ACC112 (cell line): ENCODE data around the gene IAH1.
"Not testable (repeated sequence)": the region's sequence is repeated elsewhere in the genome, so short reads cannot be mapped to it uniquely, and the experiment has no call there.

Source experiments
- H2AFZ ChIP-seq: fragments of 200-600 bp; sonication (generic); one replicate; pipeline ENCODE4 v1.6.0; 2017; ENCODE audit warnings: antibody characterized with exemption, low read length; ENCODE audit not compliant: unreplicated experiment
- H3K27ac ChIP-seq: fragments of 200-600 bp; sonication (generic); 2 replicates; pipeline ENCODE4 v1.5.1; 2014; ENCODE audit warnings: low read depth, mild to moderate bottlenecking, antibody characterized with exemption, low read length, moderate library complexity
- H3K27me3 ChIP-seq: fragments of 200-600 bp; sonication (generic); 2 replicates; pipeline ENCODE4 v1.6.1; 2014; ENCODE audit warnings: mild to moderate bottlenecking, antibody characterized with exemption, low read length, moderate library complexity, mixed read lengths; ENCODE audit not compliant: insufficient read depth
- H3K36me3 ChIP-seq: fragments of 200-600 bp; sonication (generic); 2 replicates; pipeline ENCODE4 v1.6.1; 2016; ENCODE audit warnings: mild to moderate bottlenecking, antibody characterized with exemption, low read length, moderate library complexity, mixed read lengths; ENCODE audit not compliant: insufficient read depth
- H3K4me1 ChIP-seq: fragments of 200-600 bp; sonication (generic); one replicate; pipeline ENCODE4 v1.6.1; 2016; ENCODE audit warnings: low read length, mixed read lengths; ENCODE audit not compliant: insufficient read depth, unreplicated experiment, control insufficient read depth
- H3K4me3 ChIP-seq: fragments of 200-600 bp; sonication (generic); 2 replicates; pipeline ENCODE4 v1.5.1; 2014; ENCODE audit warnings: mild to moderate bottlenecking, low read depth, low read length
- H3K79me2 ChIP-seq: fragments of 200-600 bp; sonication (generic); one replicate; pipeline ENCODE4 v1.6.0; 2016; ENCODE audit warnings: low read length; ENCODE audit not compliant: control insufficient read depth, unreplicated experiment, insufficient read depth

IAH1 gene

DNA sequence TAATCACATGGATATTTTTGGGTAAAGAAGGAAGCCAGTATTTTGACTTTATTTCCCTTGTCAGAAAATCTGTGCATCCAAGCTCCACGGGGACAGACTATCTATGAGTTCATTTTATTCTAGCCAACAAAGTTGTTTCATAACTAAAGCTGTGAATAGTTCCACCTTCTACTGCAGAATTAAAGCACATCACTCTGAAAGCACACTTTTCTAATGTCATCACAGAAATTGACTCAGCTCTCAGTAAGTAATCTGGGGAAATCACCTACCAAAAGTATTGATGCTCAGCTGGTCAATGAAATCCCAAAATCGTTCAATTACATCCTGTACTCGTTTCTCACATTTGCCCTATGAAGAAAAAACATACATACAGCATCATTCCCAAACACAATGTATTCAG lies 19.1 kb downstream of the IAH1 start:
- Histone ChIP-seq H3K79me2 (no peaks in the 10 kb centered on the region), H3K27ac (no peak overlapping the region), H3K36me3 (peaks cover 50% of the 10 kb centered on the region), H2AFZ (no peak overlapping the region), H3K4me1 (peaks cover 9% of the 10 kb centered on the region), H3K4me3 (no peak overlapping the region), H3K27me3 (no peaks in the 10 kb centered on the region)

- Histone ChIP-seq H3K36me3 (peaks cover 48% of the 10 kb centered on the region), H3K27ac (no peak overlapping the region), H3K27me3 (no peaks in the 10 kb centered on the region)
These were observed 19.7 kb downstream of the IAH1 start for GRCh38 chr2:9494081-9494480.

DNA sequence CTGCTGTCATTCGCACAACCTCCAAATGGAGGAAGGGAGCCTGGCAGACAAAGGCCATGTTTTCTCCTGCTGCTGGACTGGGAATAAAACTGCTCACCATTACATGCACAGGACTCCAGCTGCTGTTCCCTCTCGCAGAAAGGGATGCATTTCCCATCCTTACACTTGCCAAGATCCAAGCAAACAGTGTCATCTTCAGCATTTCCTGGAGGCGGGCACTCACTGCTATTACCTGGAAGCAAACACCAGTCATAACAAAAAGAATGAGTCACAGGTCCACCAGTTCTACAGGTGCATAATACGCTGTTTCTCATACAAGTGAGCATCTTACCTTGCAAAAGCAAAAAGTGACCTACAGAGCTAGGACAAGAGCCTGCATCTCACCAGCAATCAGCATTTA lies 22.7 kb downstream of the IAH1 start:
- H3K79me2 ChIP-seq = no peaks in the 10 kb centered on the region
- peaks cover 41% of the 10 kb centered on the region for H3K36me3 ChIP-seq
- no peak overlapping the region for H2AFZ ChIP-seq
- H3K4me1 ChIP-seq = no peaks in the 10 kb centered on the region
- H3K27ac ChIP-seq = no peak overlapping the region
- no peak overlapping the region for H3K4me3 ChIP-seq
- H3K27me3 ChIP-seq = no peaks in the 10 kb centered on the region

More at GRCh38 chr2:9494081-9494480, 19.7 kb downstream of the IAH1 start:
- Histone ChIP-seq H3K4me3 (no peak overlapping the region), H3K4me1 (peaks cover 3% of the 10 kb centered on the region), H3K79me2 (no peaks in the 10 kb centered on the region), H2AFZ (no peak overlapping the region)

DNA sequence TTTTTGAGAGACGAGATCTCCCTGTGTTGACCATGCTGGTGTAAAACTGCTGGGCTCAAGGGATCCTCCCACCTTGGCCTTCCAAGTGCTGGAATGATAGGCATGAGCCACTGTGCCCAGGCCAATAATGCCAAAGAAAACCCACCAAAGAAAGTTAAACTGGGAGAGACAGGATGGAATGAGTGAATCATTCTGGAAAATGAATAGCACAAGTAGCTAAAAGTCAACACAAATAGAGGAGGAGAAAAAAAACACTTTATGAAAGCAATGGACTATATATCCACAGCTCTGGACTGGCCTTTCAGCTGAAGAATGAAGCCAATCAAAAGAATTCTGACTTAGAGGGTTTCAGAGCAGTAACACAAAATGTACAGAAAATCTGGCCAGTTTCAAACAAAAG lies 23.9 kb downstream of the IAH1 start:
- no peak overlapping the region for H3K27ac ChIP-seq
- no peak overlapping the region for H3K4me3 ChIP-seq

GRCh38 chr2:9508931-9509330 lies 34.6 kb downstream of the IAH1 start:
- Histone ChIP-seq H2AFZ (no peak overlapping the region), H3K27me3 (no peaks in the 10 kb centered on the region), H3K4me1 (no peaks in the 10 kb centered on the region), H3K36me3 (peaks cover 16% of the 10 kb centered on the region), H3K4me3 (no peak overlapping the region), H3K79me2 (no peaks in the 10 kb centered on the region), H3K27ac (no peak overlapping the region)

More for the DNA sequence above, 23.9 kb downstream of the IAH1 start:
- H3K27me3 ChIP-seq = no peaks in the 10 kb centered on the region
- H2AFZ ChIP-seq = no peak overlapping the region
- peaks cover 2% of the 10 kb centered on the region for H3K79me2 ChIP-seq
- H3K36me3 ChIP-seq = peaks cover 37% of the 10 kb centered on the region
- no peaks in the 10 kb centered on the region for H3K4me1 ChIP-seq

DNA sequence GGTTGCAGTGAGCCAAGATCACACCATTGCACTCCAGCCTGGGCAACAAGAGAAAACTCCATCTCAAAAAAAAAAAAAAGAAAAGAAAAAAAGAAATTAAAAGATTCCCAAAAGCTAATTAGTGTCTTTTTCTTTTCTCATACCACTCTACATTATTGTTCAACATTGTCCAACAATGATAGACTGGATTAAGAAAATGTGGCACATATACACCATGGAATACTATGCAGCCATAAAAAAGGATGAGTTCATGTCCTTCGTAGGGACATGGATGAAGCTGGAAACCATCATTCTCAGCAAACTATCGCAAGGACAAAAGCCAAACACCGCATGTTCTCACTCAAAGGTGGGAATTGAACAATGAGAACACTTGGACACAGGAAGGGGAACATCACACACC lies 39.6 kb downstream of the IAH1 start:
- H3K4me3 ChIP-seq, H3K4me1 ChIP-seq, H2AFZ ChIP-seq, H3K27ac ChIP-seq, H3K27me3 ChIP-seq, H3K79me2 ChIP-seq: not testable (repeated sequence)
- H3K36me3 ChIP-seq = peaks cover 17% of the 10 kb centered on the region

- Histone ChIP-seq H3K27ac (no peak overlapping the region), H3K4me1 (peaks cover 5% of the 10 kb centered on the region), H3K79me2 (no peaks in the 10 kb centered on the region), H2AFZ (no peak overlapping the region), H3K27me3 (no peaks in the 10 kb centered on the region), H3K36me3 (peaks cover 28% of the 10 kb centered on the region), H3K4me3 (no peak overlapping the region)
These were observed 42.9 kb downstream of the IAH1 start for GRCh38 chr2:9517118-9517782.

DNA sequence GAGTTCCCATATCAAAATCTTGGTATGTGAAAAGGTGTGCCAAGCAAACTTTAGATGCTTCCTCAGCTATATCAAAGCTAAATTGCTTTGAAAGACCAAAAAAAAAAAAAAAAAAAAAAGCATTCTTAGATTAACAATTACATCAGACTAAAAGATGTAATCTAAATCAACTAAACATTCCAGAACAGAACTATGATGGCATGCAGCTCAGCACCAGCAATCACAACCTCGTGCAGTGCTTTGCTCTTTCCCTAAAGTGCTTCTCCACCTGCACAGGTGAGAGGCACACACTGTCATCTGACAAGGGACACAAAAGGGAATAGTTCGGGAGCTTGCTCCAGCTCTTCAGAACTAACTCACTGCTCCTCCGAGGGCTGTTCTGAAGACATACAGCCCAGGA lies 43.8 kb downstream of the IAH1 start:
- H3K27me3 ChIP-seq = no peaks in the 10 kb centered on the region
- peaks cover 27% of the 10 kb centered on the region; the same call in 1 of the 2 replicates for H3K36me3 ChIP-seq
- no peaks in the 10 kb centered on the region for H3K79me2 ChIP-seq
- no peak overlapping the region for H3K27ac ChIP-seq
- no peak overlapping the region for H3K4me3 ChIP-seq
- H2AFZ ChIP-seq = no peak overlapping the region
- H3K4me1 ChIP-seq = peaks cover 5% of the 10 kb centered on the region

- H3K36me3 ChIP-seq = peaks cover 23% of the 10 kb centered on the region; the same call in 1 of the 2 replicates
- H2AFZ ChIP-seq = no peak overlapping the region
- no peaks in the 10 kb centered on the region for H3K27me3 ChIP-seq
- H3K4me3 ChIP-seq = no peak overlapping the region
- peaks cover 5% of the 10 kb centered on the region for H3K4me1 ChIP-seq
- H3K27ac ChIP-seq = no peak overlapping the region
- no peaks in the 10 kb centered on the region for H3K79me2 ChIP-seq
These were observed 44.4 kb downstream of the IAH1 start for GRCh38 chr2:9518780-9519179.

- peaks cover 23% of the 10 kb centered on the region; the same call in 1 of the 2 replicates for H3K36me3 ChIP-seq
- peaks cover 5% of the 10 kb centered on the region for H3K4me1 ChIP-seq
- no peak overlapping the region for H2AFZ ChIP-seq
- H3K4me3 ChIP-seq = no peak overlapping the region
- no peaks in the 10 kb centered on the region for H3K27me3 ChIP-seq
- H3K79me2 ChIP-seq = no peaks in the 10 kb centered on the region
- H3K27ac ChIP-seq = no peak overlapping the region
These were observed 44.9 kb downstream of the IAH1 start for GRCh38 chr2:9519250-9519649.

DNA sequence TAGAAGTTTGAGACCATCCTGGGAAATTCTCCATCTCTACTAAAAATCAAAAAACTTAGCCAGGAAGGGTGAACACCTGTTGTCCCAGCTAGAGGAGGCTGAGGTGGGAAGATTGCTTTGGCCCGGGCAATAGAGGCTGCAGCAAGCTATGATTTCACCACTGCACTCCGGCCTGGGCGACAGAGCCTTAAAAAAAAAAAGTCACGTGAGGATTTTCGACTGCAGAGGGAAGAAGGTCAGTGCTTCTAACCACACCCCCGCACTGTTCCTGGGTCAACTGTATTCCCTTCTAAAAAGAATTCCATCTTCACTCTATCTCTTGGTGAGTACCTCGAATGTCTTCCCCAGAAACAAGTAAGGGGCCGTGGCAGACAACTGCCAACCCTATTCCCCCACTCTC lies 49.9 kb downstream of the IAH1 start:
- peaks cover 25% of the 10 kb centered on the region; the same call in 1 of the 2 replicates for H3K36me3 ChIP-seq
- peaks cover 12% of the 10 kb centered on the region for H3K4me1 ChIP-seq
- no peaks in the 10 kb centered on the region for H3K27me3 ChIP-seq
- H2AFZ ChIP-seq = no peak overlapping the region
- no peaks in the 10 kb centered on the region for H3K79me2 ChIP-seq
- H3K4me3 ChIP-seq = no peak overlapping the region
- H3K27ac ChIP-seq = no peak overlapping the region
